Measurements from ENCODE around the gene HDAC4.

HDAC4 gene

DNA sequence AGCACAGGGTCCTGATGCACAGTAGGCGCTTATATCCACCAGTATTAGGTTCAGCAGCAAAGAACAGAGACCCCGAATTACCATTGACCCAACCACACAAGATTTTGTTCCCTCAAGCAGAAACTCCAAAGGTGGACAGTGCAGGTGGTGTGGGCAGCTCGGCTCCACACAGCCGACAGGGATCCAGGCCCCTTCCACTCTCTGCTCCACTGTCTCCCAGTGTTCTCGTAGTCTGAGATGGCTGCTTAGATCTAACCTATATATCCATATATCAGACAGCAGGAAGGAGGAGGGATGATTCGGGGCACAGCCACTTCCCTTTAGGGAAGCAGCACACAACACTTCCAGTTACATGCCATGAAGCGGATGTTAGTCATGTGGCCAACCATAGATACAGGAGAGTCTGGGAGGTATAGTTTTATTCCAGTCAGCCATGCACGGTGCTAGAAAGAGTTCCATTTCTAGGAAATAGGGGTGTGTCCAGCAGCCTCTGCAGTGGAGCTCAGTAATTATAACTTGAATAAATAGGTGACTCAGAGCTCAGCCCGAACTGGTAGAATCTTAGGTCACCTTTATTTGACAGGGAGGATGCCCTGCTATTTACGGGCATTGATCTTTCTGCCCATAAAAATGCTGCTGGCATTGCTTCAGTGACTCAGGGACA lies 394.1 kb downstream of the HDAC4 start:
- DNase-seq, result no peak

DNA sequence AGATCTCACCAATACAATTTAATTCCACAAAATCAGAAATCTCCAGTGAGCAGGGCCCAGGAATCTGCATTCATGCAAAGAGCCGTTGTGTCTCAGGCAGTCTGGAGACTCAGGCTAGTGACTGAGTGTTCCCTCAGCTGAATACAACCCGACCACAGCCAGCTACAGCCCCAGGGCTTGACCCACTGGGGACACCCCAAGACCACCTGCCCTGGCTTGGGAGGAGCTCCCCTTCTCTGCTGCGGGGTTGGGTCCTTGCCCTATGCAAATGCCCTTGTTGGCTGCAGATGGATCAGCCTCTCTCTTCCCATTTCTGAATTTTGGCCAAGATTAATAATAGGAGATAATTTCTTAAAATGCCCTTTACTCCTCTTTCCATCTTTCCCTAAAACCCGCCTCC lies 395.2 kb downstream of the HDAC4 start:
- DNase-seq, result no peak

DNA sequence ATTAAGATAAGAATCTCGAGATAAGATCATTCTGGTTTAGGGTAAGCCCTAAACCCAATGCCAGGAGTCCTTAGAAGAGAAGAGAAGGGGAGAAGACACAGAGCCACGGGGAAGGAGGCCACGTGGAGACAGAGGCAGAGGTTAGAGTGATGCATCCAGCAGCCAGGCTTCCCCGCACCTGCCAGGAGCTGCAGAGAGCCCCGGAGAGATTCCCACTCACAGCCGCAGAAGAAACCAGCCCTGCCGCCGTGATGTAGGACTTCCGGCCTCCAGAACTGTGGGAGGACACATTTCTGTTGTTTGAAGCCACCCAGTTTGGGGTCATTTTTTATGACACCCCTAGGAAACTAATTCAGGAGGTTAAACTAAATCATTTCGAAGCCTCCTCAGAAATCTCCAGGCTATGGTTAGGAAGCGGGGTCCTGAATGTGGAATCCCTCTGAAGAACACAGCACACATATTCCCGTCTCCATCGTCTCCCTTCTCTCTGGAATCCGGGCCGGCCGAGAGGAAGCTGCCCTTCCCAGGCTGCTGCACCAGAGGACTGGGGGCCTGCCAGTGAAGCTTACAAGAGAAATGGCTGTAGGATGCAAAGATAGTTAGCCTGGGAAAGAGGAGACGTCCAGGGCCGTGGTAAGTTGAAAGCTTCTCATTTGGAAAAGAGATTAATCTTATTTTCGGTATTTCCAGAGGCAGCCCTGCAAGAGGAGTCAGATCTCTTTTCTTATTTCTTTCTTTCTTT lies 396.4 kb downstream of the HDAC4 start:
- DNase-seq, result no peak

DNA sequence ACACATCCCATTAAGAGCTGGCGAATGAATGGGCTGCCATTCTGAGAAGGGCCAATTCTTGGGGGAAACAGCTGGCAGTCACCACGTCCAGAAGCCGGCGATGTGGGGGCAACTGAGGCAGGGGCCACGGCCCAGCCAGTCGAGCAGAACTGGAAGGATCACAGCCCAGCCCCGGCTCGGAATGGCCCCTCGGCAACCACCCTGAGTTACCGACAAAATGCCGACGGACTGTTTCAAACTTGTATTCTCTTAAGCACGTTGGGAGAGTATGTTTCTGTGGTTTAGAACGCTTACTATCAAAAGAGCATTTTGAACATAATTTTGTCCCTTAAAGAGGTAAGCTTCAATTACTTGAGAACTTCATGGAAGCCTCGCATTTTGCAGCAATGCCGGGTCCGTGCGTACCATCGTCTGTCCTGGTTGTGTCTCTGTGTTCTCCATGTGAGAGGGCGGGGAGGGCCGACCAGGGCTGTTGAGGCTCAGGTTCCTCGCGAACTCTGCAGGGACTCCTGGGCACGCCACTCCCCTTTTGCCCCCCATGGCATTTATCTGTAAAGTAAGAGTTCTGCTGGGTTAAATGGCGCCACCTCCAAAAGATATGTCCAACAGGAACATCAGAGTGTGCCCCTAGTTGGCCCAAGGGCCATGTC lies 397.1 kb downstream of the HDAC4 start:
- DNase-seq, result no peak

DNA sequence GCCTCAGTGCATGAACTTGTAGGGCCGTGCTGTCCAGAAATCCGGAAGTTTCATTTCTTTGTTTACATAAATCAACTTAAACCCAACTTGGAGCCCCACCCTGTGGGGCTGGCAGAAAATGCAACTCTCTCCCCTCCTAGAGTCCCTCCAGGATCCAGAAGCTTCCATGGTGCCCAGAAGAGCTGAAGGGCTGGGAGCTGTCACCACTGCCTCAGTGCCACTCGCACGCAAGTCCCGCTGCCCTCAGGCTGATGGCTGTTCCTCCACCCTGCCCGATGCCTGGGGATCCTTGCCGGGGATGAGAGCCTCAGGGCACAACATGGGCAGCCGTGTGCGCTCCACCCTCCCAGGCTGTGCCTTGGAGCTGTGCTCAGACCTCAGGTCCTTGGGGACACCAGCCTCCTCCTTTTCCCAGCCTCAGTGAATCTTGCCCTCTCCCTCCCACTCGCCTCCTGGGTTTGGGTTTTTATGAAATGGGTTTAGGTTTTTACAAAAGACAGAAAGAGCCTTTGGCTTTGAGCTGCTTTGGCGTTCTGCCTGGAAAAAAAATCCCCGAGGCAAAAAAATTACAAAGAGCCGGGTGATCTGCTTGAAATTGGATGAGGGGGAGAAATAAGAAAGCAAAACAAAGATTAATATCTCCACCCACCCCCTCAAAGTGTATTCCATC lies 397.7 kb downstream of the HDAC4 start:
- DNase-seq, result no peak

DNA sequence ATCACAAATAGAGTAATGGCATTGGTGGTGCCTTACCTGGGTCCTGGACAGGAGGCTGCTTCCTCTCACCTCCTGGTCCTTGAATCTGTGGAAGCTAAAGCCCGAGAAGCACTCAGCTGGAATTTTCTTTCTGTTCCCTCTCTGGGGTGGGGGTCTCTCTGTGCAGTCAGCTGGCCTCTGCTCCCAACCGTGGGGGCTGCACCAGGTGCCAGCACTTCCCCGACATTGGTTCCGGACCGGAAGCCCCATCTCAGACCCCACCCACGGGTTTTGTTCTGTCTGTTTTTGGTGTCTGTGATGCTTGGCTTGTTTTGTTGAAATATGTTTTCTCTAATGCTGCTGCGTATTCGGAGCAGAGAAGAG lies 398.2 kb downstream of the HDAC4 start:
- no peak for DNase-seq

DNA sequence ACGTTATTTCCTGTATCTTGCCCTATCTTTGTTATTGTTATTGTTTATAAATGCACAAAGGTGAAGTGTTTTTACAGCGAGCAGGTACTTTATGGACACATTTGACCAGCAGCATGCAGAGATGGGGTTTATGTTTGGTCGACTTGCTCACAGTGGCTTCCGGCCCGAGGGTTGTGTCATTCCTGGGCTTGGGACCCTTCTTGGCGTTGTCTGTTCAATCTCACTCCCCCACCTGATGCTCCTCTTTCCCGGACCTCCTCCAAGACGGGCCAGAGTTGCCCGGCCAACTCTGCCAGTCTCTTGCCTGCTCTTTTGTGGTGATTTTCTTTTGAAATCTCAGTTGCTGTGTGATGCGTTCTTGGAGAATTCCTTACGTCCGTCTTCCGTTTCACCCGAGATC lies 399.0 kb downstream of the HDAC4 start:
- DNase-seq, result no peak

DNA sequence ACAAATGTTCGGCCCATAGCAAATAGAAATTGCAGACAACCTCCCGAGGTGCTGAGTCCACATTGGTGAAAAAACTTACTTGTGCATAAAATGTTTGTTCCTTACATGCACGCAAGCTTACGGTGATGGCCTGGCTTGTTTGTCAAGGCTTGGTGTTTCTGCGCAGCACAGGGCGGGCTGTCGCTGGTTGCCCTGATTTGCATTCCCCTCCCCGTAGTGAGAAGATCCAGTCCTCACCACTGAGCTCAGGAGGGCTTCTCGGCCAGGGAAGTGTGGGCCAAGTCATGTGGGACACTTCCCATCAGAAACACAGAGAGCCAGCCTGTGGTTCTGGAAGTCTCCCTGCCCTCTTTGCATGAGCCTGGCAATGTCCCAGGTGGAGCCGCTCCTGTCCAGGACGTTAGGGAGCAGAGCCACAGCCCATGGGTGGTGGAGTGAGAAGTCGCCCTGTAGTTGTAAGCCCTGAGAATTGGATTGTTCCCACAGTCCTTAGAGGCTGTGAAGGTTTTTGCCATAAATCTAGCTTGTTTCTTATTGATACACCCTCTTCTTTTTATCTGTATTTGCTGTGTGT lies 400.2 kb downstream of the HDAC4 start:
- no peak for DNase-seq

DNA sequence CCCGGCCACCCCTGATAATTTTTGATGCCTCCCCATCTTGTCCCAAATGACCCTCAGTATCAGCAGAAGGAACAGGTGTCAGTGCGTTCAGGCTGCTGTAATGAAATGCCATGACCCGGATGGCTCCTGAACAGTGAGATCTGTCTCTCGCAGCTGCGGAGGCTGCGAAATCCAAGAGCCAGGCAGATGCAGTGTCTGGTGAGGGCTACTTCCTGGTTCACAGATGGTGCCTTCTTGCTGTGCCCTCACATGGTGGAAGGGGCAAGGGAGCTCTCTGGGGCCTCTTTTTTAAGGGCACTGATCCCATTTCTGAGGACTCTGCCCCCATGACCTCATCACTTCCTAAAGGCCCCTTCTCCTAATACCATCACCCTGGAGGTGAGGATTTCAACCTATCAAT lies 400.7 kb downstream of the HDAC4 start:
- DNase-seq, result no peak

DNA sequence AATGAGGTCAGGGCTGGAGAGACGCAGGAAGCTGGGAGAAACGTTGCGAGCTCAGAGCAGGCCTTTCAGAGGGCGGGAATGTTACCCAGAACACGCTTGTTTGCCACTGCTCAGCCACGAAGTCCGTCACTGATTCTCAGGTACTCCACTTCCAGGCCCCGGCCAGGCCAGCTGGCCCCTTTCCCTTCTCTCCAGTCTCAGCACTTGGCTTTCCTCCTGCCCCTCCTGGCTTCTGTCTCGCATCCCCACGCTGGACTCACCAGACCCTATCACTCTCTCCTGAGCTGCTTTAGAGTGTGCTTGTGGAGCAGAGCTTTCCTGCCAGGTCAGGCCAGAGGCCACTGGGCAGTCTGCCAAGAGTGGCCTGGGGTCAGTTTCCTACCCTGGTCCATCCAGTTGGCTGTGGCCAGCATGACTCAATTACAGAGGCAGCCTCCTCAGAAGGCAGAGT lies 401.5 kb downstream of the HDAC4 start:
- DNase-seq, result no peak

DNA sequence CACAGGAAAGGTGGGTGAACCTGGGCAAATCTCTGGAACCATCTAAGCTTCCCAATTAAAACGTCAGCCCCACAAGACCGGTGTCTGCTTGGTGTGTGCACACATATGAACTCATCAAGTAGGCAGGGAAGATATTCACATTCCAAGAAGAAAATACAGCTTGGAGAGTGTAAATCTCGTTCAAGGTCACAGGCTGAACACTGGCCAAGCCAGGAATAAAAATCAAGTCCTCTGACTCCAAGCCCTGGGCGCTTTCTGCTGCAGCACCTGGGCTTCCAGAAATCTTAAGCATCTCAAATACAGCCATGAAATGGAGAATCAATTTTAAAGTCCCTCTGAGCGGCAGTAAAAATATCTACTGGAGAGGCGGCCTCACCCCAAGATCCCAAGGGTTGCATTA lies 402.0 kb downstream of the HDAC4 start:
- DNase-seq, result no peak

All from nucleus accumbens (tissue), 56 donors.